ENCODE results near the gene TCF4.

DNA sequence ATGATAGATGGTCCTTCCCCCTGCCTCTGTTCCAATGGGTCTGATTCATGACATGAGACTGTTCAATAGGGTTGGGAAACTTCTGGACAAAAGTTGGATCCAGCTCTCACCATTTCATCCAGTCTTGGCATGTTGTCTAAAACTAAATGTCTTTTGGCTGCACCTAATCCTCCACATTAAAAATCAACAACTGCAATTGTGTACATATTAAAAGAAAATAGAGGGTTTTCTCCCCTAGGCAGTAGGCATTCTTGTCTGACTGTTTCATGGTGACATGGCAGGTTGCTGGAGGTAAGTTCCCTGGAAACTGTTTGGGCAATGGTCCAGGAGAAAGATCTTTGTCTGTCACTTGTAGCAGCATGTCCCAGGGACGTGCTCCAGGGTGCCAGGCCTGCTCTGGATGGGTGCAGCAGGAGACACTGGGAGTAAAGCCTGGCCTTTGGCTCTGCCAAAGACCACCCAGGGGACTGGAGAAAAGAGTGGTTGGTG lies 135.8 kb downstream of the TCF4 start:
- TF ChIP-seq CTCF (IDR thresholded peaks at IDR 0.05) (no peak), POLR2AphosphoS5 (IDR thresholded peaks at IDR 0.05; ENCODE audit: low read depth, low read length) (no peak), TEAD4 (IDR thresholded peaks at IDR 0.05; ENCODE audit: borderline replicate concordance, insufficient read depth) (no peak), RAD21 (IDR thresholded peaks at IDR 0.05; ENCODE audit: low read length) (no peak), GABPA (IDR thresholded peaks at IDR 0.05; ENCODE audit: low read depth) (no peak), GATA2 (CRISPR knock-in tag; IDR thresholded peaks at IDR 0.05) (no peak)
